IPS-18a (cell line): ENCODE data around the gene LLCFC1.

Experiments
- H3K27ac ChIP-seq: one replicate; pipeline ENCODE4 v1.5.1; 2013; ENCODE audit warnings: low read length
- H3K27me3 ChIP-seq: one replicate; pipeline ENCODE4 v1.6.1; 2013; ENCODE audit warnings: mild to moderate bottlenecking, low read length; ENCODE audit not compliant: control insufficient read depth, insufficient read depth
- H3K36me3 ChIP-seq: one replicate; pipeline ENCODE4 v1.6.1; 2013; ENCODE audit warnings: low read depth, low read length; ENCODE audit not compliant: control insufficient read depth
- H3K4me1 ChIP-seq: one replicate; pipeline ENCODE4 v1.6.1; 2013; ENCODE audit warnings: low read depth, low read length; ENCODE audit not compliant: control insufficient read depth
- H3K4me3 ChIP-seq: one replicate; pipeline ENCODE4 v1.5.1; 2013; ENCODE audit warnings: low read length
- H3K9ac ChIP-seq: one replicate; pipeline ENCODE4 v1.6.1; 2013; ENCODE audit warnings: mild to moderate bottlenecking, low read length, moderate library complexity
- H3K9me3 ChIP-seq: one replicate; pipeline ENCODE4 v1.6.1; 2013; ENCODE audit warnings: low read depth, low read length; ENCODE audit not compliant: control insufficient read depth

Gene LLCFC1

DNA sequence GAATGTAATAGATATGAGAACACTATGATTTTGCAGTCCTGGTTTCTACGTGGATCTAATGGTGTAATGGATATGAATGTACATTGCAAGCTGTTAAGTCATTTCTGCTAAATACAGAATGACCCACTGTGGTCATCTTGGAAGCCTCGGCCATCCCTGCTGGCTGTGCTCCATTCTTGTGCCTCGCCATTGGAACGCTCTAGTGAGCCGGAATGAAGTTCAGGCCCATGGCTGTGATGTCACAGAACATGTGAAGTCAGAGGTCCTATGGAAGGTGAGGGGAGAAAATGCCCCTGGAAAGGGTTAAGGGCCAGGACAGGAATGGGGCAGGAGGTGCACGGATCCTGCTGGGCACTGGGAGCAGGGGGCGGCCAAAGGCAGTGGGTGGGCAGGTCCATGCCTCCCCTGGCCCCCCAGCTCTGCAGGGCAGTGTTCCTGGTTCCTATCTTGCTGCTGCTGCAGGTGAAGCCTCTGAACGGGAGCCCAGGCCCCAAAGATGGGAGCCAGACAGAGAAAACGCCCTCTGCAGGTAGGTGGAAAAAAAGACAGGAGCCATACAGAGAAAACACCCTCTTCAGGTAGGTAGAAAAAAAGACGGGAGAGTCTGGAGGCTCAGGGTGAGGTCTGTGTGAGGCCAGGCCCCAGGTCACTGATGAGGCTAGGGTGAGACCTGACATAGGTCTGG is at the start of gene LLCFC1:
Gene LLCFC1, plus strand, starts transcription at position 259 of the 685 bp plus-strand sequence. Its CDS starts 138 bp downstream, at position 397.
- no peaks in the 10 kb centered on the region for H3K4me1 ChIP-seq
- no peak within 1 kb of the TSS for H3K27ac ChIP-seq
- H3K4me3 ChIP-seq: no peak within 1 kb of the TSS
- H3K36me3 ChIP-seq: no peaks in the 10 kb centered on the region
- no peaks in the 10 kb centered on the region for H3K27me3 ChIP-seq
- H3K9me3 ChIP-seq: no peaks in the 10 kb centered on the region
- H3K9ac ChIP-seq: no peak within 1 kb of the TSS

DNA sequence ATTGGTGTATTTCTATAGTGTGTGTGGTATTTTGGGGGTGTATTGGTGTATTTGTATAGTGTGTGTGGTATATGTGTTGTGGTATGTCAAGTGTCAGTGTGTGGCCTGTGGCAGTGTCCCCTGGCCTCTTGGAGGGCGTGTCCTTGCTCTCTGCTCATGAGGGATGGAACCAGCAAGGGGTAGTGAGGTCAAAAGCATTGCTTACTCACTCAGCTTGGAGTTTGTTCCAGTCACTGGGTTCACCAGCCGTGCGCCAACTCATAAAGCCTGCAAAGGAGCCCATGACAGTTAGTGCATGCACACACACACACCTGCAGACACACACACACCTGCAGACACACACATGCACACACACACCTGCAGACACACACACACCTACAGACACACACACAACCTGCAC is 49.5 kb upstream of the LLCFC1 start:
- Histone ChIP-seq H3K36me3 (no peaks in the 10 kb centered on the region), H3K27me3 (no peaks in the 10 kb centered on the region), H3K27ac (no peak overlapping the region), H3K9ac (no peak overlapping the region), H3K4me1 (no peaks in the 10 kb centered on the region), H3K9me3 (no peaks in the 10 kb centered on the region), H3K4me3 (no peak overlapping the region)

DNA sequence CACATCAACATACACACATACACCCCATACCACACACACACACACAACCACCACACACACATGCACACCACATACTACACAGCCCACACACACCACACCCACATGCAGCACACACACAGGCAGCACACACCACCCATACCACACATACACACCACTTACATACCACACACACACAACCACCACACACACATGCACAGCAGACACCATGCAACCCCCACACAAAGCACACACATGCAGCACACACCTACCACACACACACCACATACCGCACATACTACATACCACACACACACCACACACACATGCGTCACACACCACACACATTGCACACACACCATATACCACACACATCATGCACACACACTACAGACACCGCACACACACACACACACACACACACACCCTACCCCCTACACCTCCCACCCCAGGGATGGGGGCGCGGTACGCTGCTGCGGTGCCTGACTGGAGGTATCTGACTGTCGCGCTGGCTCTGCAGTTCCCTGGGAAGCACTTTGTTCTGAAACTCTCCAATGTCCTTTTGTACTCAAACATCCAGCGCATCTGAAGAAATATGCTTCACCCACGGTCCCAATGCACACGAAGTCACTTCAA is 48.3 kb upstream of the LLCFC1 start:
- Histone ChIP-seq H3K36me3 (no peaks in the 10 kb centered on the region), H3K9me3 (no peaks in the 10 kb centered on the region), H3K9ac (no peak overlapping the region), H3K27ac (no peak overlapping the region), H3K4me1 (no peaks in the 10 kb centered on the region), H3K4me3 (no peak overlapping the region), H3K27me3 (no peaks in the 10 kb centered on the region)

DNA sequence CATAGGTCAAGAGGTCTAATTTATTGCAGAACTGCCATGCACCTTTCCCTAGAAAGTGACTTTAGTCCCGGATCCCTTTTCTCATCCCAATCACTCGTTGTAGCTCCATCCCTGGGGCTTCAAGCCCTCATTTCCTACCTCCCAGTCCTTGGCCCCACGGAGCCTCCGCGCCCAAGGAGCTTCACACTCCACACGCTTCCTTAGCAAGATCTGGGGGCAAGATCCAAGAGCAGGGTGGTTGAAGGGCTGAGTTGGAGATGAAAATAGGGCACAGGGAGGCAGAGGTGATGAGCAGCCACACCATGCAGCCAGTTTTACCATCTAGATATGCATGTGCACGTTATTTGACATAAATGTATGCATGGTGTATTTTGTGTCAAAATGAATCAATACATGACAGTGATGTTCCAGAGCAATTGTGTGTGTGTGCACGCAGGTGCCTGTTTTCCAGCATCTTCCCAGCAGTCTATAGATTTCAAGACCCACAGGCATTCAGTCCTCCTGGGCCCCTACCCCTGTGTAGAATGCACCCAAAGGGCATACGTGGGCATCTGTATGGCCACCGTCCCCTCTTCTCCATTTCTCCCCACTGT is 47.7 kb upstream of the LLCFC1 start:
- no peak overlapping the region for H3K9ac ChIP-seq
- H3K9me3 ChIP-seq: no peaks in the 10 kb centered on the region
- H3K4me3 ChIP-seq: no peak overlapping the region
- no peak overlapping the region for H3K27ac ChIP-seq
- no peaks in the 10 kb centered on the region for H3K36me3 ChIP-seq
- no peaks in the 10 kb centered on the region for H3K27me3 ChIP-seq
- H3K4me1 ChIP-seq: no peaks in the 10 kb centered on the region

DNA sequence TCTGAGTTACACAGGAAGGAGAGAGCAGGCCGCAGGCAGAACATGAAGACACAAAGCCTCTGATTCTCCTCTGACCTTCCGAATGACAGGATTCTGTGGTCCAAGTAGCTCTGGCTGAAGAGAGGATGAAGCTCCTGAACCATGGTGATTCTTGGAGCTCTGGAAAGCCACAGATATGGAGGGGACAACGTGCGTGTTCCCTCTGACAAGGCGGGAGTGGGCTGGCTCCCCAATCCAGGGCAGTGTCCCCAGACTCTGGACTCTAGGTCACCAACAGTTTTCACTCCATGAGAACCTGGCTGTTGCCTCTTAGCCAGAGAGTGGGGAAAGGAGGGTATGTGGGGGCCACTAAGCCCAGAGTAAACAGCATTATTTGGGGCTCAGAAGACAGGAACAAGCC is 46.3 kb upstream of the LLCFC1 start:
- Histone ChIP-seq H3K4me1 (no peaks in the 10 kb centered on the region), H3K9ac (no peak overlapping the region), H3K27ac (no peak overlapping the region), H3K27me3 (no peaks in the 10 kb centered on the region), H3K9me3 (no peaks in the 10 kb centered on the region), H3K36me3 (no peaks in the 10 kb centered on the region), H3K4me3 (no peak overlapping the region)

DNA sequence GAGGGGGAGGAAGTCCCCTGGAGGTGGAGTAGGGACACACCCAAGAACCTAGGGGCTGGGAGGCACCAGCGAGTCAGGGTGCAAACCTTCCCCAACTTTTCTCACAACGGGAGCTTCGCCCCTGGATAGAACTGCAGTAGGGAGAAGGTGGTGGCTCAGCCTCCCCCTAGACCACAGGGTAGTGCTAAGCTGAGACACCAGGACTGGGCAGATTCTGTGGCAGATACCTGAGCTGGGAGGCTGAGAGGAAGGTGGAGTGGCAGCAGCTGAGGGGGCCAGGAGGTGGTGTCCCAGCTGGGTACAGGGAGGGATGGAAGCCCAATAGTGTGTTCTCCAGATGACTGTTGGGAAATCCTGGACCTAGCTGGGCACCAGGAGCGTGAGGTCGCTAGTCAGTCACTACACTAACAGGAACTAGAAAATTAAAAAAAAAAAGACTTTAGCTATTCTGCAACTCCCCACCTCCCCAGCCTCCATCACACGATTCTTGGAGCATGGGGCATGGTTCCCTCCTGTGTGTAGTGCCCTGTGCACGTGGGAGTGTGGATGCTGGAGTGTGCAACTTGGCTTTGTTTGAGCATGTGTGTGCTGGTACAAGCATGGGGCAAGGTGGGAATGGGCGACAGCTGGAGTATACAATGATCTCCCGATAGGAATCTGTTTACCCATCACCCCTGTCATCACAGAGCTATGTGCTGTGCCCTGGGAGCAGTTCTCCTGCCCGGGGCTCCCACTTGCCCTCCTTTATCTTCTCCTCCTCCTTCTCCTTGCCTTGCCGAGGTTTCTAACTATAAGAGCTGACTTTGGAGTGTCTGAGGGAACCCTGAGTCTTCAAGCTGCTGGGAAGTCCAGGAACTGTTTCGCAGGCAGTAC is 44.9 kb upstream of the LLCFC1 start:
- no peak overlapping the region for H3K9ac ChIP-seq
- H3K36me3 ChIP-seq: no peaks in the 10 kb centered on the region
- H3K4me3 ChIP-seq: no peak overlapping the region
- no peak overlapping the region for H3K27ac ChIP-seq
- H3K9me3 ChIP-seq: no peaks in the 10 kb centered on the region
- H3K27me3 ChIP-seq: no peaks in the 10 kb centered on the region
- peaks cover 3% of the 10 kb centered on the region for H3K4me1 ChIP-seq

DNA sequence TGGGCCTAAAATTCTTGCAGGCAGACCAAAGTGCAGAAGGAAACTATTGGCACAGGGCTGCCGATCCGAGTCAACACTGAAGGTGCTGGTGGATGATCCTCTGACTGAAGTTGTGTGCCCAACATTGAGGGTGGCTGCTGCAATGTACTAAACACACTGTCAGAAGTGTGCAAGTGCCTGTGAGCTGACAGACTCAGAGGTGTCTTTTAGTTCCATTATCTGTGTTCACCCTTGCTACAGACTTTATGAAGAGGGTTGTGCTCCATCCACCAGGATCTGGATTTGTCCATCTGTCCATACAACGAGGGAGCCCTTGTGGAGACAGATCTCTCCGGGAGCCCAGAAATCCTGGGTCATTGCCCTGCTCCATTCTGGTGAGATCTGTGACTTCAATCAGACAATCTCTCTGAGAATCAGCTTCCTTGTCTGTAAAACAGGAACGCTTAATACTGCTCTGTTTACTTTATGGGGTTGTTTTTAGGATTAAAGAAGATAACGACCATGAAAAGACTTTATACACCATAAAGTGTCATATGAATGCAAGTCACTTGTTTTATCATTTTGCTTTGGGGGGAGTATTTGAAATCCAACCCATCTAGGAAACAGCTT is 44.2 kb upstream of the LLCFC1 start:
- Histone ChIP-seq H3K27me3 (no peaks in the 10 kb centered on the region), H3K36me3 (no peaks in the 10 kb centered on the region), H3K27ac (no peak overlapping the region), H3K4me1 (peaks cover 3% of the 10 kb centered on the region), H3K4me3 (no peak overlapping the region), H3K9ac (no peak overlapping the region), H3K9me3 (no peaks in the 10 kb centered on the region)

DNA sequence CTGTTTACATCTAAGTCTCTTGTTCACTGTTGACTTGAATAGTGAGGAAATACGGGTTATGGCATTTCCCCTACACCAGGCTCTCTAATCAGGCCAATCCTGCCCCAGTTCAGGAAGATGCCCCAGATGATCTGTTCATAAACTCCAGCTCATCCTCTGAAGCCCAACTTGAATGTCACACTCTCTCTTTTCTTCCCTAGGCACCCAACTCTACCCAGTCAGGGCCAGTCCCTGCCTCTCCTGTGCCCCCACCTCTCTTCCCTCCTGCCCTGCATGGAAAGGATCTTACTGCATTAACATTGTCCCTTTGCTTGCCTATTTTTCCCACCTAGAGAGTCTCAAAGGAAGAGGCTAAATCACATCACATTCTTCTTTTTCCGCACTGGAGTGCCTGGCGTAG is 43.1 kb upstream of the LLCFC1 start:
- Histone ChIP-seq H3K9ac (no peak overlapping the region), H3K4me1 (peaks cover 3% of the 10 kb centered on the region), H3K9me3 (no peaks in the 10 kb centered on the region), H3K4me3 (no peak overlapping the region), H3K36me3 (no peaks in the 10 kb centered on the region), H3K27me3 (no peaks in the 10 kb centered on the region), H3K27ac (no peak overlapping the region)

DNA sequence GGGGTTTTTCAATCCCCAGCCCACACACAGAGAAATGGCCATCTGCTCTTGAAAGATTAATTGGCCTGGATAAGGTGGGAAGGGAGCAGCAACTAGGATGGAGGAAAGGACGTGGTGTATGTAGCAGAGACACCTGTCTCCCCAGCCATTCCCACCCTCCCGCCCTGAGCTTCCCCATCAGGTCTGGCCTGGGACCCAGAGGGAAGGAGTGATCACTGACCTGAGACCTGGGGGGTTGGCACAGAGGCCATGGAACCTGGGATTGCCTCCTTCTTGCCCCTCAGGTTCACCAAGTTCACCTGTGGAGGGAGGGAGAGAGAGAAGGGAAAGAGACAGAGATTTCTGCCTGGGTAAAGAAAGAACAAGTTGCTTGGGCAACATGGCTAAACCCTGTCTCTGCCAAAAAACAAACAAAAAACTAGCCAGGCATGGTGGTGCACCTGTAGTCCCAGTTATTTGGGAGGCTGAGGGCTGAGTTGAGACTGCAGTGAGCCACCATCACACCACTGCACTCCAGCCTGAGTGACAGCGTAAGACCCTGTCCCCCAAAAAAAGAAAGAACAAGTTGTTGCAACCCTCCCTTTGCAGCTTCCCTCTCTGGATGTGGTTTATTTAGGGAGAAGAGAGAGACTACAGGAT is 42.4 kb upstream of the LLCFC1 start:
- no peak overlapping the region for H3K27ac ChIP-seq
- H3K36me3 ChIP-seq: no peaks in the 10 kb centered on the region
- H3K9ac ChIP-seq: no peak overlapping the region
- no peaks in the 10 kb centered on the region for H3K27me3 ChIP-seq
- H3K4me3 ChIP-seq: no peak overlapping the region
- peaks cover 3% of the 10 kb centered on the region for H3K4me1 ChIP-seq
- H3K9me3 ChIP-seq: no peaks in the 10 kb centered on the region

DNA sequence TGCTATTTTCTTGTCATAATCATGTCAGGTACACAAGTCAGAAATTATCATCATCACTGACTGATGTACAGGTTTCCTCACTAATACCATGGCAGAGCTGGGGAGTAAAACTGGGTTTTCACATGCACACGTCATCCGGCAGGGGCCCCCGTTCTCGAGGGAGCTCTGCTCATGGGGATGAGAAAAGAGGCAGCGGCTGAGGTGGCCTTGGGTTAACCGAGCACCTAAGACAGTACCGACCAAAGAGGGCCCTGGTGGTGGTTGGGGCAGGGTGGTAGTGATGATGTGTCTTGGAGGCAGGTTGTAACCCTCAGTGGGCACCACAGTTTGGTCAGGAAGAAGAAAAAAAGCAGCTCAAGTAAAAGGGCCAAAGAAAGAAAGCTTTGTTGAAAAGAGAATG is 41.6 kb upstream of the LLCFC1 start:
- H3K27me3 ChIP-seq: no peaks in the 10 kb centered on the region
- H3K4me3 ChIP-seq: no peak overlapping the region
- H3K9ac ChIP-seq: no peak overlapping the region
- H3K9me3 ChIP-seq: no peaks in the 10 kb centered on the region
- H3K27ac ChIP-seq: no peak overlapping the region
- H3K4me1 ChIP-seq: peaks cover 3% of the 10 kb centered on the region
- H3K36me3 ChIP-seq: no peaks in the 10 kb centered on the region
